Measurements from ENCODE around the gene DMWD.

- TF ChIP-seq EZH2 (IDR thresholded peaks at IDR 0.05; ENCODE audit: borderline replicate concordance, low read depth, low read length, poor library complexity, severe bottlenecking) (no peak), CTCF (conservative IDR thresholded peaks at IDR 0.05; ENCODE audit: low read depth, low read length) (no peak)
Measured at GRCh38 chr19:45763691-45764294, 28.9 kb downstream of the DMWD start.

All from A673 (cell line).